GM19372 (cell line): ENCODE results near the gene GLP2R.
"Not testable (repeated sequence)": the region's sequence is repeated elsewhere in the genome, so short reads cannot be mapped to it uniquely, and the experiment has no call there.

Experiments used
- ATAC-seq: cut with Tn5 transposase; IDR thresholded peaks from one replicate; pipeline ENCODE4 v1.9.1; 2021; ENCODE audit warnings: mild to moderate bottlenecking, low read depth, moderate library complexity; ENCODE audit not compliant: unreplicated experiment

Gene GLP2R

GRCh38 chr17:9917131-9917530 lies 91.4 kb downstream of the GLP2R start:
- no peak for ATAC-seq

- no peak for ATAC-seq
Measured at GRCh38 chr17:9917801-9918200, 92.1 kb downstream of the GLP2R start.

- no peak for ATAC-seq
Measured at GRCh38 chr17:9918352-9918751, 92.6 kb downstream of the GLP2R start.

GRCh38 chr17:9918804-9919352 lies 93.2 kb downstream of the GLP2R start:
- no peak for ATAC-seq

GRCh38 chr17:9921216-9921615 lies 95.5 kb downstream of the GLP2R start:
- not testable (repeated sequence) for ATAC-seq

- no peak for ATAC-seq
Measured at GRCh38 chr17:9922012-9922848, 96.5 kb downstream of the GLP2R start.

GRCh38 chr17:9924735-9925191 lies 99.0 kb downstream of the GLP2R start:
- ATAC-seq, result no peak

GRCh38 chr17:9925457-9925856 lies 99.7 kb downstream of the GLP2R start:
- ATAC-seq, result no peak

GRCh38 chr17:9926150-9926804 lies 100.6 kb downstream of the GLP2R start:
- no peak for ATAC-seq

GRCh38 chr17:9928601-9929333 lies 103.0 kb downstream of the GLP2R start:
- ATAC-seq, result no peak

- ATAC-seq, result no peak
Measured at GRCh38 chr17:9929871-9930270, 104.1 kb downstream of the GLP2R start.

- no peak for ATAC-seq
Measured at GRCh38 chr17:9931144-9931741, 105.5 kb downstream of the GLP2R start.

- ATAC-seq, result no peak
Measured at GRCh38 chr17:9932491-9932890, 106.8 kb downstream of the GLP2R start.

- ATAC-seq, result no peak
Measured at GRCh38 chr17:9934331-9934730, 108.6 kb downstream of the GLP2R start.

GRCh38 chr17:9935408-9935807 lies 109.7 kb downstream of the GLP2R start:
- ATAC-seq, result no peak

GRCh38 chr17:9936095-9936494 lies 110.4 kb downstream of the GLP2R start:
- ATAC-seq, result no peak

- no peak for ATAC-seq
Measured at GRCh38 chr17:9937241-9937761, 111.6 kb downstream of the GLP2R start.

GRCh38 chr17:9937901-9938300 lies 112.2 kb downstream of the GLP2R start:
- no peak for ATAC-seq

GRCh38 chr17:9938764-9939163 lies 113.0 kb downstream of the GLP2R start:
- no peak for ATAC-seq

GRCh38 chr17:9940841-9941240 lies 115.1 kb downstream of the GLP2R start:
- ATAC-seq, result no peak
